Cardiac septum (tissue), 1 donor: ENCODE results near the gene FZD4. TPM values are rescaled to one million over a fixed set of nuclear protein-coding genes. Genes with fewer than 3 reads are reported as not detected.
"Not testable (repeated sequence)": the region's sequence is repeated elsewhere in the genome, so short reads cannot be mapped to it uniquely, and the experiment has no call there.

Experiments
- DNase-seq: peaks from one replicate; pipeline ENCODE4 v3.0.0-alpha.2; 2020; ENCODE audit warnings: low spot score
- intact Hi-C: fragments of 100-400 bp; cut with DNase I; formaldehyde crosslinking; loops from one replicate; pipeline ENCODE4 v1.14.0; 2022
- total RNA-seq: library from RNA; stranded (reverse); fragmentation: NEBNext Ultra II Directional; extraction: Animal tissue kit (Norgen Biotek cat#: 25700); gene quantifications from one replicate; pipeline ENCODE4 v1.2.1, GENCODE V29; 2021
- donor health status: DM: no; HTN: no; CAD: no.

The FZD4 gene
- total RNA-seq, 1 donor from 2014 or later = 14.4 TPM

- no peak for DNase-seq
- intact Hi-C loops = no loop called here
These were observed 23.8 kb upstream of the FZD4 start for GRCh38 chr11:86978756-86979608.

GRCh38 chr11:86978247-86978646 lies 23.1 kb upstream of the FZD4 start:
- no peak for DNase-seq

GRCh38 chr11:86977441-86978050 lies 22.4 kb upstream of the FZD4 start:
- intact Hi-C loops = no loop called here
- no peak for DNase-seq

More at GRCh38 chr11:86978247-86978646, 23.1 kb upstream of the FZD4 start:
- intact Hi-C loops = no loop called here

DNA sequence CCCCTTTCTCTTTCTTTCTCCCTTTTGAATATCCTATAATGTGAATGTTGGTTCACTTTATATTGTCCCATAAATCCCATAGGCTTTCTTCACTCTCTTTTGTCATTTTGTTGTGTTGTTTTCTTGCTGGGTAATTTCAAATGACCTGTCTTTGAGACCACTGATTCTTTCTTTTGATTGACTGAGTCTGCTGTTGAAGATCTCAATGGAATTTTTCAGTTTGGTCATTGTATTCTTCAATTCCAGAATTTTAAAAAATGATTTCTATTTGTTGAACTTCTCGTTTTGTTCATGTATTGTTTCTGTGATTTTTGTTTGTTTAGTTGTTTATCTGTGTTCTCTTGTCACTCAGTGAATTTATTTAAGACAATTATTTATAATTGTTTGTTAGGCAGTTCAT lies 17.5 kb upstream of the FZD4 start:
- intact Hi-C loops = no loop called here
- DNase-seq = no peak

- DNase-seq = no peak
- intact Hi-C loops = no loop called here
These were observed 14.1 kb upstream of the FZD4 start for GRCh38 chr11:86969258-86969657.

- DNase-seq, intact Hi-C loops: not testable (repeated sequence)
These were observed 12.4 kb upstream of the FZD4 start for GRCh38 chr11:86967601-86968000.

DNA sequence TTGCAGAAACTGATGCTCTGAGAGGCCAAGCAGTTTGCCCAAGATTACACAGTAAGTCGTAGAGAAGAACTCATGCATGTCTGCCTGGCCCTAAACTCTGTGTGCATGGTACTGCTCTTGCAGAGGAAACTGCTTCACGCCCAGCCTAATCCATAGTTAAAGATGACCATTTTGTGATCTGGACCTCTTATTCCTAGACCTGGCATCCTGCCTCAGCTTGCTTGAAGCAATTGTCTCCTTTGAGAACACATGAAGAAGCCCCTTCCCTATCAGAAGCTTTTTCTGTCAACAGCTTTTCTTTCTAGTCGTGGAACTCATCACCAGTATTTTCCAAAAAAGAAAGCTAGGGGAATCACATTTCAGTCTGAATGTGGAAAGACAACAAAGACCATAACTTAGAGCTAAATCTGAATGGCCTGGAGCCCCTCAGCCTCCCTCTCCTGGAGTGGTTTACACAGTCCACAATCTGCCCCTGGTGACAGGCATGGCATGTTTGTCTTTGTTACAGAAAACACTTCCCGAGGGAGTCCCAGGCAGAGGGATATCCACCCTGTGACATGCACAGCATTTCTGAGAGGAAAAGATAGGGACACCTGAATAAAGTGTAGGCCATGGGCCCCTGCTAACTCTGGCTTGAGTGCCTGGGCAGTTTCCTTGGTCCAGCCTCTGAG lies 2.9 kb upstream of the FZD4 start:
- intact Hi-C loops = loop anchor here (5.0 to 10.0 kb wide), 2 partner anchors 39 to 77 kb away; partner anchors contain the start of gene TMEM135

DNA sequence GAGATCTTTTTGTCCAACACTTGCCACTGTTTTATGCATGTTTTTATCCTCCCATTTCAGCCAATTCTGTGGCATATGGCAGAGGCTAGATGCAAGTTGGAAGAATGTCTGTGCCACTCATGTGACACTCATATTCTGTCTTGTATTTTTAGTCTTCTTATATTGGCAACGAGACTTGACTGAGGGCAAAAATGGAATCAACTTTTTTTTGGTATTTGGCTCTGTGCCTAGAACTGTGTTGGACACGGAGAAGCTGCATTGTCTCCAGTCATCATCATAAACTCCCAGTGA lies 1.7 kb upstream of the FZD4 start:
- no peak for DNase-seq
- intact Hi-C loops = loop anchor here (5.0 to 10.0 kb wide), 2 partner anchors 40 to 78 kb away; partner anchors contain the start of gene TMEM135

More for the DNA sequence above, 2.9 kb upstream of the FZD4 start:
- no peak for DNase-seq

DNA sequence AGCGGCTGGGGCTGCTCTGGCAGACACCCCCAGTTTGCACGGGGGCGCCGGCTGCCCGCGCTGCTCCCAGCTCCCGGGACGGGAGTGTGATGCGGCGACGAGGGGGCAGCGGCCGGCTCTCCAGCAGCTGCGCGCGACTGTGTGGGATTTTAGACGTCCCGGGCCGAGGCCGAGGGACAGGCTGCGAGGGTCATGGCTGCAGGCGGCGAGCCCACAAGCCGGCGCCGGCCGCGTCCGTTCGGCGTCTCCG lies 159 bp downstream of the FZD4 start:
- intact Hi-C loops = loop anchor here (5.0 to 10.0 kb wide), 2 partner anchors 42 to 80 kb away; partner anchors contain the start of gene TMEM135
- DNase-seq = no peak

DNA sequence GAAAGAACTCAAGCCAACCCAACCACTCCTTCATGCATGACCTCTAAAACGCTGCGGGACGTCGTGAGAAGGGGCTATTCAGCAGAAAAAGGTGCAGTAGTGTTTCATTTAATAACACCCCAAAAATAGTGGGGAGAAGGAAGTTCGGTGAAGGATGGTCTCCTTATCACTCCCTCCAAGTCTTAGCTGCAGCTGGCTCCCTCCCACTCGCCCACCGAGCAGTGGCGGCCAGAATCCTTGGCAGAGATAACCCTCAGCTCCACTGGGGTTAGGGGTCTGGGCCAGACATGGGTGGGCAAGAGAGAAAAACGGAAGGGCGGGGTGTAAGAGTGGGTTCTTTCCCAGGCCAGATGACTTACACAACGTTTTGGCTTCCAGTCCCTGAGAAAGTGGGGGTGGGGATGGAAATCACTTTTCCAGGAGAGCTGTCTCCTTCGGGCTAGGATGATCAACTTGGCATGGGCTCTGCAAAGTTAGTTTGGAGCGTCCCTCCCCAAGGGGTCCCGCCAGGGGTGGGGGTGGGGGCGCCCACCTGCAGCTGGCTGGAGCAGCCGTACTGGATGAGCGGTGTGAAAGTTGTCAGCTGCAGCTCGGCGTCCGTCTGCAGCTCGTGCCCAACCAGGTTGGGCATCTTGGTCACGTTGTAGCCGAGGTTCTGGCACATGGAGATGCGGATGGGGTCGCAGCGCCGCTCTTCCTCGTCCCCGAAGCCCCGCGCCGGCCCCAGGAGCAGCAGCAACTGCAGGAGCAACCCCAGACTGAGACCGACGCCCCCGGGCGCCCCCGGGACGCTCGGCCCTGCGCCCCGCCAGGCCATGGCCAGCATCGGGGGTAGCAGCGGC lies 705 bp downstream of the FZD4 start:
- intact Hi-C loops = loop anchor here (5.0 to 10.0 kb wide), 2 partner anchors 43 to 80 kb away; partner anchors contain the start of gene TMEM135
- DNase-seq = no peak

DNA sequence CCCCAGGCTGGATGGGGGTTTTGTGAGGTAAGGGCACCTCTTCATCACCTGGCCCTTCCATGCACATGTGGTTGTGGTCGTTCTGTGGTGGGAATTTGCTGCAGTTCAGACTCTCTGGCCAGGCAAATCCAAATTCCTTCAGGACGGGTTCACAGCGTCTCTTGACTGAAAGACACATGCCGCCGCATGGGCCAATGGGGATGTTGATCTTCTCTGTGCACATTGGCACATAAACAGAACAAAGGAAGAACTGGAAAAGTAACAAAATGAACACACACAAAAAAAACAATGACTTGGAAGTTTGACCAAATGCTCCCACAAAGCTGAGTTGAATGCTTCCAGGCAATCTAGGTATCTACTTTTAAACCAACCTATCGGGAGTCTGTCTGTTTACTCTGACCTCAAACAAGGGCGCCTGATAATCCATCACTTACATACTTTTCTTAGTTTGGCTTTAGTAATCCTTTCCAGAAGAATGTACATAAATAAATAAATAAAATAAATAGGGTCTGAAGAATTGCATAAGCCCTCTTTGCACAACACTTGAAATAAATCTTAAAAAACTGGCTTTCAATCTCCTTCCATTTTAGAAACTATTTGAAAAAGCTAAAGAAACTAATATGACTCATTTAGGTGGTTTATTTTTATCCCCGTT lies 2.8 kb downstream of the FZD4 start:
- intact Hi-C loops = loop anchor here (10.0 kb wide), 1 partner anchor 82 kb away; the partner anchor contains the start of gene TMEM135
- DNase-seq = no peak

- intact Hi-C loops = loop anchor here (10.0 kb wide), 1 partner anchor 83 kb away; the partner anchor contains the start of gene TMEM135
These were observed 3.5 kb downstream of the FZD4 start for GRCh38 chr11:86951706-86952105.

DNA sequence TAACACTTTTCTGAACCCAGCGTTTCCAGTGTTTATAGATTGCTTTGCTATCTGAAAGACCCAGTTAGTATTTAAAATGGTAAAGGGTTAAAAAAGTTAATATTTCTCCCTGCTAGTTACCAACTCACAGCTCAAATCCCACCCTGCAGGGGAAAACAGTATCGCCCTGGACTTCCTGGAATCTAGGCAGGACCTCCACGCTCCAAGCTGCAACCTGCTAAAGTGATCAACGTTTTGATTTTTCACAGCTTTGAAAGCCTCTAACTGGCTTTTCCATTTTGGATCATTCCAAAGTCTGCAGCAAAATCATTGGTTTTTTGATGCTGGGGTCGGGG lies 4.6 kb downstream of the FZD4 start:
- DNase-seq = no peak
- intact Hi-C loops = loop anchor here (10.0 kb wide), 1 partner anchor 84 kb away; the partner anchor contains the start of gene TMEM135

More at GRCh38 chr11:86951706-86952105, 3.5 kb downstream of the FZD4 start:
- no peak for DNase-seq

GRCh38 chr11:86949995-86950660 lies 5.1 kb downstream of the FZD4 start:
- intact Hi-C loops = loop anchor here (10.0 kb wide), 1 partner anchor 85 kb away; the partner anchor contains the start of gene TMEM135
- no peak for DNase-seq

DNA sequence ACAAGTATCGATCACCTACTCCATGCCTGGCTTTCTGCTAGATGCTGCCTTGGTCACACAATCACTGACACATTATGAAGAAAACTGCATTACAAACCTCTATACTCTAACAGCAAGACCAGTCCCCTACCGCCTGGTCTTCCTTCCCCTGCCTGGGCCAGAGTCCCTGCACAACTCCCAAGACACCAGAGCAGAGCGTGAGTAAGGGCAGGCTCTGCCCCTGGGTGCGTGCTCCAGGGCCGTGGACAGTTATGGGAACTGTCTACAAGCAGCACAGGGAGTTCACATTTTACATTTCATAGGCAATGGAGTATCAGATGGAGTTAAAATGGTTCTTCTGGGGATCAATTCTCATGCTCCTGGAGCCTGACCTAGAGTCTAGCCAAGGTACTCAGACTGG lies 6.5 kb downstream of the FZD4 start:
- no peak for DNase-seq
- intact Hi-C loops = no loop called here

GRCh38 chr11:86947541-86947940 lies 7.7 kb downstream of the FZD4 start:
- intact Hi-C loops = no loop called here
- no peak for DNase-seq

- DNase-seq, intact Hi-C loops: not testable (repeated sequence)
These were observed 11.7 kb downstream of the FZD4 start for GRCh38 chr11:86943505-86943904.

GRCh38 chr11:86941871-86942599 lies 13.2 kb downstream of the FZD4 start:
- intact Hi-C loops = no loop called here
- DNase-seq = no peak
